Measurements from ENCODE around the gene EML5.

Gene EML5

DNA sequence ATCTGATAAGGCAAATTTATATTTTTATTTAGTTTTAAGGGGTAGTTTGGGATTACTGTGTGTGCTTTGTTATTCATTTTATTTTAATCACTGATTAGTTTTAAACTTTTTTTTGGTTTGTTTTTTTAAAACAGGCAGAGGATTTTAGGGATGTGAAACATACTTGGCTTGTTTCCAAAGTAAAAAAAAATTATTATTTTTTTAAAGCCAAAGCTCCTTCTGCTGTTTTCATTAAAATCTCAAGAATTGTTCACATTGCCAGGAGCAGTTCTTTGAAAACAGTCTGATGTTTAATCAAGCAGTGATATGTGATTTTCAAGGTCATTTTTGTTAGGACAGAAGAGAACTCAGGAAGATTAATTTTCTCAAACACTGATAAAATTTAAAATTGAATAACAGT, 42.9 kb upstream of the EML5 start:
- TF ChIP-seq FOXM1 (IDR thresholded peaks at IDR 0.05; ENCODE audit: borderline replicate concordance, low read depth), result no peak
- no peak for TF ChIP-seq TCF12 (IDR thresholded peaks at IDR 0.05; ENCODE audit: low read depth)

DNA sequence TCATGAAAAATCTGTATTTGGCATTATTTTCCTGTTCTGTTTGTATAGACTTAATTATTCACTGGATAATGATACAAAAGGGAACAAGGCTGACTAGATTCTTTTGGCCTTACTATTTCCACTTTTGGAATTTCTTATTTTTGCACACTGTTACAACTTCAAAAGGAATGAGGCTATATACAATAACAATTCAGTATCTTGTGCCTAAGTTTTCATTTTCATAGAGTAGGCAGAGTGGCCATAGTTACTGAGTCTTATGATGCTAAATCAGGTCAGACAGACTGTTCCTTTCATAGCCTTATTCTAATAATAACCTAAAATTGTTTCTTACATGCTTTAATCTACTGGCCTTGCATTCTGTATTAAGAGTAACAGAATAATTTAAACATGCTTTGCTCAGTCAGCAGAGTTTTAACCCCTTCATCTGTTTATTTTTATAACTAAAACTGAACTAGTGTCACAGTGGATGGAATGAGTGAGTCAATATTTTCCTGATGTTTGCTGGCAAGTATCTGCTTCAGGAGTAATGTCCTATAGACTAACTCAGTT, 42.2 kb upstream of the EML5 start:
- TF ChIP-seq EGR1 (IDR thresholded peaks at IDR 0.05) (no peak), CREB1 (IDR thresholded peaks at IDR 0.05; ENCODE audit: low read depth) (no peak), FOXM1 (IDR thresholded peaks at IDR 0.05; ENCODE audit: borderline replicate concordance, low read depth) (no peak), TEAD4 (IDR thresholded peaks at IDR 0.05) (no peak), RAD21 (IDR thresholded peaks at IDR 0.05; ENCODE audit: low read depth) (no peak), TCF12 (IDR thresholded peaks at IDR 0.05; ENCODE audit: low read depth) (no peak), ZBTB7A (IDR thresholded peaks at IDR 0.05; ENCODE audit: low read depth) (no peak), CEBPB (IDR thresholded peaks at IDR 0.05) (no peak), TAF1 (IDR thresholded peaks at IDR 0.05; ENCODE audit: low read depth) (no peak), EP300 (IDR thresholded peaks at IDR 0.05; ENCODE audit: borderline replicate concordance) (no peak), NFIC (IDR thresholded peaks at IDR 0.05) (no peak), YY1 (IDR thresholded peaks at IDR 0.05; ENCODE audit: low read depth) (no peak)
- TF ChIP-seq, protein P1, sequence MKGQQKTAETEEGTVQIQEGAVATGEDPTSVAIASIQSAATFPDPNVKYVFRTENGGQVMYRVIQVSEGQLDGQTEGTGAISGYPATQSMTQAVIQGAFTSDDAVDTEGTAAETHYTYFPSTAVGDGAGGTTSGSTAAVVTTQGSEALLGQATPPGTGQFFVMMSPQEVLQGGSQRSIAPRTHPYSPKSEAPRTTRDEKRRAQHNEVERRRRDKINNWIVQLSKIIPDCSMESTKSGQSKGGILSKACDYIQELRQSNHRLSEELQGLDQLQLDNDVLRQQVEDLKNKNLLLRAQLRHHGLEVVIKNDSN (IDR thresholded peaks at IDR 0.05), result no peak
- TF ChIP-seq, protein P2, sequence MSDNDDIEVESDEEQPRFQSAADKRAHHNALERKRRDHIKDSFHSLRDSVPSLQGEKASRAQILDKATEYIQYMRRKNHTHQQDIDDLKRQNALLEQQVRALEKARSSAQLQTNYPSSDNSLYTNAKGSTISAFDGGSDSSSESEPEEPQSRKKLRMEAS (IDR thresholded peaks at IDR 0.05), result no peak
- TF ChIP-seq, protein P3, sequence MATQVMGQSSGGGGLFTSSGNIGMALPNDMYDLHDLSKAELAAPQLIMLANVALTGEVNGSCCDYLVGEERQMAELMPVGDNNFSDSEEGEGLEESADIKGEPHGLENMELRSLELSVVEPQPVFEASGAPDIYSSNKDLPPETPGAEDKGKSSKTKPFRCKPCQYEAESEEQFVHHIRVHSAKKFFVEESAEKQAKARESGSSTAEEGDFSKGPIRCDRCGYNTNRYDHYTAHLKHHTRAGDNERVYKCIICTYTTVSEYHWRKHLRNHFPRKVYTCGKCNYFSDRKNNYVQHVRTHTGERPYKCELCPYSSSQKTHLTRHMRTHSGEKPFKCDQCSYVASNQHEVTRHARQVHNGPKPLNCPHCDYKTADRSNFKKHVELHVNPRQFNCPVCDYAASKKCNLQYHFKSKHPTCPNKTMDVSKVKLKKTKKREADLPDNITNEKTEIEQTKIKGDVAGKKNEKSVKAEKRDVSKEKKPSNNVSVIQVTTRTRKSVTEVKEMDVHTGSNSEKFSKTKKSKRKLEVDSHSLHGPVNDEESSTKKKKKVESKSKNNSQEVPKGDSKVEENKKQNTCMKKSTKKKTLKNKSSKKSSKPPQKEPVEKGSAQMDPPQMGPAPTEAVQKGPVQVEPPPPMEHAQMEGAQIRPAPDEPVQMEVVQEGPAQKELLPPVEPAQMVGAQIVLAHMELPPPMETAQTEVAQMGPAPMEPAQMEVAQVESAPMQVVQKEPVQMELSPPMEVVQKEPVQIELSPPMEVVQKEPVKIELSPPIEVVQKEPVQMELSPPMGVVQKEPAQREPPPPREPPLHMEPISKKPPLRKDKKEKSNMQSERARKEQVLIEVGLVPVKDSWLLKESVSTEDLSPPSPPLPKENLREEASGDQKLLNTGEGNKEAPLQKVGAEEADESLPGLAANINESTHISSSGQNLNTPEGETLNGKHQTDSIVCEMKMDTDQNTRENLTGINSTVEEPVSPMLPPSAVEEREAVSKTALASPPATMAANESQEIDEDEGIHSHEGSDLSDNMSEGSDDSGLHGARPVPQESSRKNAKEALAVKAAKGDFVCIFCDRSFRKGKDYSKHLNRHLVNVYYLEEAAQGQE (IDR thresholded peaks at IDR 0.05; ENCODE audit: low read depth), result no peak

DNA sequence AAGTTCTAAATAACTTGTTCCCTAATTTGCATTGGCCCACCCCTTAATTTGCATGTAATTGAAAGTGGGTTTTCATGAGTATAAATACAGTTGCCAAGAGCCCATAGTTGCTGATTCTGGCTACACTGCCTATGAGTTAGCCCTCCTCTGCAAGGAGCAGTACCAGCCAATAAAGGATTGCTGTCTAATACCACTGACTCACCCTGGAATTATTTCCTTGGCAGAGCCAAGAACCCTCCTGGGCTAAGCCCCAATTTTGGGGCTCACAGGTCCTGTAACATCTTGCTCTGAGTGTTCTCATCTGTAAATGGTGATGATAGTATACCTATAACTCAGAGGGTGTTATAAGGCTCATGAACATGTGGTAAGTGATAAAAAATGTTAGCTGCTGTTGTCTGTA, 38.5 kb upstream of the EML5 start:
- TF ChIP-seq NFIC (IDR thresholded peaks at IDR 0.05), result peak; percentile 25; the same call in 1 of the 2 replicates
- TF ChIP-seq TAF1 (IDR thresholded peaks at IDR 0.05; ENCODE audit: low read depth), result no peak
- no peak for TF ChIP-seq RAD21 (IDR thresholded peaks at IDR 0.05; ENCODE audit: low read depth)
- no peak for TF ChIP-seq EGR1 (IDR thresholded peaks at IDR 0.05)
- TF ChIP-seq FOXM1 (IDR thresholded peaks at IDR 0.05; ENCODE audit: borderline replicate concordance, low read depth), result no peak
- TF ChIP-seq CREB1 (IDR thresholded peaks at IDR 0.05; ENCODE audit: low read depth), result no peak
- no peak for TF ChIP-seq TEAD4 (IDR thresholded peaks at IDR 0.05)

DNA sequence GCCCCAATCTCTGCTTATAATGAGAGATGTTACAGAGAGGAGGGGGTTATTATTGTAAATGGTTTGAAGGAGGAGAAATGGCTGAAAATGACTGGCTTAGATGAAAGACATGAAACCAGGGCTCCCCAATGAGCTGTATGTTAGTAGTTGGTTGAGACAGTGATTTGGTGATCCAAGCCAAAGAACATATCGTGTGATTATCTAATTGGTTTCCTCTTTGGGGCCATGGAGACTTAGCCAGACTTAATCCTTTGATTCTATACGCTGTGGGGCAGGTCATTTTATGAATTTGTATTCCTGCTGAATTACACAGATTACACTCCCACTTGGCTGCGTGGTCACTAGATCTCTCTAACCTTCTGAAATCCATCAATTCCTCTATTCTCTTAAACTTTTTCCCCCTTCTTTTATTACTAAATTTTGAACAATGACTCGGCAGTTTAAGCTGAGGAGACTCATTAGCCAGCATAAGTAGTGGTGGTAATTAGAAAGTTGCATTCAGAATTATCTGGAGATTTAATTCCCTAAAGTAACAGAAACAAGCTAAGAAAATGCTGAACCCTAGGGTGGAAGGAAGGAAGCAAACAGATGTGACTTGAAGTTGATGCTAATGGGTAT, 37.0 kb upstream of the EML5 start:
- TF ChIP-seq ZBTB7A (IDR thresholded peaks at IDR 0.05; ENCODE audit: low read depth), result no peak
- TF ChIP-seq TCF12 (IDR thresholded peaks at IDR 0.05; ENCODE audit: low read depth), result no peak
- no peak for TF ChIP-seq TEAD4 (IDR thresholded peaks at IDR 0.05)
- TF ChIP-seq CEBPB (IDR thresholded peaks at IDR 0.05), result no peak
- TF ChIP-seq, protein P1 (IDR thresholded peaks at IDR 0.05), result no peak
- no peak for TF ChIP-seq CREB1 (IDR thresholded peaks at IDR 0.05; ENCODE audit: low read depth)
- TF ChIP-seq EP300 (IDR thresholded peaks at IDR 0.05; ENCODE audit: borderline replicate concordance), result no peak

DNA sequence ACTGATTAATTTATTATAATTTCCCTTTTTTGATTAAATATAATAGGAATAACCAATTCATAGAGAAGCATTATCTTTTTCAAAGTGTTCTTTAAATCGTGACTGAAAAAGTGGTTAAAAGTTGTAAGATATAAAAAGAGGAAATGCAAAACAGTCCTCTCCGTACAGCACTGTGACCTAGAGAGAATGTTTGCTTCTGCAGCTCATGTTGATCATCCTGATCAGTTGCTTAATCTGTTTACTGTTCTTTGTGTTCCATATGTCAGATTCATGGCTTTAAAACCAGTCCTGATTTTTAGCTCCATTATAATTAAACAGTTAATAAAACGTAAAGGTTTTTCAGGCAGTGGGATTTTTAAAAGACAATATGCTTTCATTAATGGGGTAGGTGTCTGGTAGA, 36.4 kb upstream of the EML5 start:
- TF ChIP-seq CEBPB (IDR thresholded peaks at IDR 0.05) (no peak), TCF12 (IDR thresholded peaks at IDR 0.05; ENCODE audit: low read depth) (no peak), YY1 (IDR thresholded peaks at IDR 0.05; ENCODE audit: low read depth) (no peak), RAD21 (IDR thresholded peaks at IDR 0.05; ENCODE audit: low read depth) (no peak), EP300 (IDR thresholded peaks at IDR 0.05; ENCODE audit: borderline replicate concordance) (no peak), ZBTB7A (IDR thresholded peaks at IDR 0.05; ENCODE audit: low read depth) (no peak), EGR1 (IDR thresholded peaks at IDR 0.05) (no peak), NFIC (IDR thresholded peaks at IDR 0.05) (no peak)
- TF ChIP-seq, protein P1 (IDR thresholded peaks at IDR 0.05), result no peak
- TF ChIP-seq, protein P2 (IDR thresholded peaks at IDR 0.05), result no peak

DNA sequence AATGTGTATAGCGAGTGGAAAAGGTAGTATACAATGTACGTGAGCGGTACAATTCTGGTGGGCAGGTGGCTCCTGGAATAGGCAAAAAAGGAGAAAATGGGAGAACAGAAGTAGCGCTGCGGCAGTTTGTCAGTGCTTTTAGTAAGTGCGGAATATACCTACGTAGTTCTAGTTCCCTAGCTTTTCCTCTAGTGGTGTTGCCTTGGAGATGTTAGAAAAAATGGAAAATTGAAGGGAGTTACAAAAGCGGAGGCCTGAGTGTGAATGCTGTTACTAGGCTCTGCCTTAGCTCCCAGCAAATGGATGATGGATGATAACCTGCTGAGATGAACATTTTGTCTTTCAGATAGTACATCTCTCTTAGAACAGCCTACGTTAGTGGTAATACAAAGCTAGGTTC, 32.8 kb upstream of the EML5 start:
- TF ChIP-seq TCF12 (IDR thresholded peaks at IDR 0.05; ENCODE audit: low read depth) (no peak), CREB1 (IDR thresholded peaks at IDR 0.05; ENCODE audit: low read depth) (no peak), ZBTB7A (IDR thresholded peaks at IDR 0.05; ENCODE audit: low read depth) (no peak), EGR1 (IDR thresholded peaks at IDR 0.05) (no peak), FOXM1 (IDR thresholded peaks at IDR 0.05; ENCODE audit: borderline replicate concordance, low read depth) (no peak), CEBPB (IDR thresholded peaks at IDR 0.05) (no peak), NFIC (IDR thresholded peaks at IDR 0.05) (no peak), EP300 (IDR thresholded peaks at IDR 0.05; ENCODE audit: borderline replicate concordance) (no peak), YY1 (IDR thresholded peaks at IDR 0.05; ENCODE audit: low read depth) (no peak), TAF1 (IDR thresholded peaks at IDR 0.05; ENCODE audit: low read depth) (no peak), RAD21 (IDR thresholded peaks at IDR 0.05; ENCODE audit: low read depth) (no peak), TEAD4 (IDR thresholded peaks at IDR 0.05) (no peak)
- TF ChIP-seq, protein P2 (IDR thresholded peaks at IDR 0.05), result no peak
- TF ChIP-seq, protein P1 (IDR thresholded peaks at IDR 0.05), result no peak
- TF ChIP-seq, protein P3 (IDR thresholded peaks at IDR 0.05; ENCODE audit: low read depth), result no peak

Measured in Ishikawa (cell line).